ENCODE results near the gene CECR2.
"Not testable (repeated sequence)": the region's sequence is repeated elsewhere in the genome, so short reads cannot be mapped to it uniquely, and the experiment has no call there.

The CECR2 gene

GRCh38 chr22:17493419-17493981 lies 124.2 kb downstream of the CECR2 start:
- in situ Hi-C loops (cut with MboI; ENCODE audit: low sequenced_read_pairs), result no loop called here

DNA sequence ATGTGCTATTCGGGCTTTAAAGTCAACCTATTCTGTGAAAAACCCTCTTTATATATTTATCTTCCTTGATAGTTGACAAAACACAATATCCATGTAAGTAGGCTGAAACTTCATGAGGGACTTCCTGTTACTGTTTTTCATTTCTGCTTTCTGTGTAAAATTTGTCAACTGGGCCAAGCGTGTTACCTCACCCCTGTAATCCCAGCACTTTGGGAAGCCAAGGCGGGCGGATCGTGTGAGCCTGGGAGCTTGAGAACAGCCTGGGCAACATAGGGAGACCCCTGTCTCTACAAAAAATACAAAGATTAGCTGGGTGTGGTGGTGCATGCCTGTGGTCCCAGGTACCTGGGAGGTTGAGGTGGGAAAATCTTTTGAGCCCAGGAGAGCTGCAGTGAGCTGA lies 127.6 kb downstream of the CECR2 start:
- in situ Hi-C loops (cut with MboI; ENCODE audit: low sequenced_read_pairs), result no loop called here

DNA sequence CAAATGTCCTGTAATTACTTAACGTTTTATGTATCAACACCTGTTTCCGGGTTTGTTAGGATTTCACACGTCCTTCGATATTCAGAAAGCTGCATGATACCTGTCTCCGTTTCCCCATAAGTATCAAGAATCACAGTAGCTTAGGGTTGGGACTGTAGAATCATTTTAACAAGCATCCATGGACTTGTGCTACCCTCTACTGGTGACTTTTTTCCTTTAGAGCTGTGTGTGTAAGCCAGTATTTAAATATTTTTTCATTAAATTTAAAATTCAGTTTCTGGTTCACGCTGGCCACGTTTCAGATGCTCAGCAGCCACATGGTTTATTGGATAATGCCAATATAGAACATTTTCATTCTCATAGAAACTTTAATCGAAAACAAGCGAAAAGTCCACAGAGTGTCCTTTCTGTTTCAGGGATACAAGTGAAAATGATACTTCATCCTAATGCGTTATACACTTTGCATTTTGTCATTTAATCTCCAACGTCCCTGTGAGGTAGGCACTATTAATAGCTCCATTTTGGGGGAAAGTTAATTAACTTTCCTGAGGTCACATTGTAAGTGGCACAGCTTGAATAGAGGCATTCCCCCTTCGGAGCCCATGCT lies 132.5 kb downstream of the CECR2 start:
- in situ Hi-C loops (cut with MboI; ENCODE audit: low sequenced_read_pairs), result loop anchor here (5.0 kb wide), 1 partner anchor 424 kb away; no protein-coding TSS in a partner anchor

DNA sequence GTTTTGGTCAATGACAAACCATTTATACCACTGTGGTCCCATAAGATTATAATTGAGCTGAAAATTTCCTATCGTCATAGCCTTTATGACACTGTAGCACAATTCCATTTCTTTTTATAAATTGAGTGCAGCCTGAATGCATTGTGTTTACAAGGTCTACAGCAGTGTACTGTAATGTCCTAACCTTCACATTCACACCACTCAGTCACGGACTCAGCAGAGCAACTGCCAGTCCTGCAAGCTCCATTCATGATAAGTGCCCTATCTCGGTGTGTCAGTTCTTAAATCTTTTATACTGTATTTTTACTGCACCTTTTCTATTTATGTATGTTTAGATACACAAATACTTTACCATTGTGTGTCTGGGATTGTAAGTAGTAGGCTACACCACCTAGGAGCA lies 138.8 kb downstream of the CECR2 start:
- in situ Hi-C loops (cut with MboI; ENCODE audit: low sequenced_read_pairs), result no loop called here

DNA sequence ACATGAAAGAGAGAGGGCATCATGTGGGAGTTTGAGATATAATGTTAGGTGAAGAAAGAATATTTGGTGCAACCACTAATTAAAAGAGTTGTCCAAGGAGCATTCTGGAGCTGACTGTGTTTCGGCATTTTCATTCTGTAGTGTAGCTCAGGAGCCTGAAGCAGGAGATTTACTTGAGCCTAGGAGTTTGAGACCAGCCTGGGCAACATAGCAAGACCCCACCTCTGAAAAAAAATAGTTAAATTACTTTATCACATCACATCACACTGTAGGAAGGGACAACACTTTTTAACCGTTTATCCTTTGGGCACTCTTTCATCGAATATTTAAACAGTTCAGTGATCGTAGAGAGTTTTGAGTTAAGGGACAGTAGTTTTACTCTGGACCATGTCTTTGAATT lies 143.7 kb downstream of the CECR2 start:
- in situ Hi-C loops (cut with MboI; ENCODE audit: low sequenced_read_pairs), result no loop called here

- in situ Hi-C loops (cut with MboI; ENCODE audit: low sequenced_read_pairs), result no loop called here
Observed at GRCh38 chr22:17513612-17514011, 144.4 kb downstream of the CECR2 start.

DNA sequence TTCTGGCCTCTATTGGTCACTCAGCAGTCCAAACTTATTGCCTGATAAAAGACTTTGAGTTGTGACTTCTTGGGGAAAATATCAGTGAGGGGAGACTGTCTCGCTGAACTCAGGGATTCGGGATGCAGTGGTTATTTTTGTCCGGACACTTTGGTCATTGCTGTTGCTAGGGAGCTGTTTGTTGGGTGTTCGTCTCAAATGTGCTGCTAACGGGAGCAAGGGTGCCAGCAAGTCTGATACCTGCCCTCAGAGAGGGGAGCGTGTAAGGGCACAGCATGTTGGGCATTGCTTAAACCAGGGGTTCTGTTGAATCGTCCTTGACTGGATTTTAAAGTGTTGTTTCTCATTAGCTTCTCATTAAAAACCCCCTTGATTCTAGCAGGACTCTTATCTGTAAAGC lies 144.8 kb downstream of the CECR2 start:
- in situ Hi-C loops (cut with MboI; ENCODE audit: low sequenced_read_pairs), result no loop called here

GRCh38 chr22:17518406-17518805 lies 149.1 kb downstream of the CECR2 start:
- in situ Hi-C loops (cut with MboI; ENCODE audit: low sequenced_read_pairs), result no loop called here

GRCh38 chr22:17521971-17522370 lies 152.7 kb downstream of the CECR2 start:
- in situ Hi-C loops (cut with MboI; ENCODE audit: low sequenced_read_pairs), result not testable (repeated sequence)

- in situ Hi-C loops (cut with MboI; ENCODE audit: low sequenced_read_pairs), result no loop called here
Observed at GRCh38 chr22:17523925-17524324, 154.7 kb downstream of the CECR2 start.

GRCh38 chr22:17536269-17536668 lies 167.0 kb downstream of the CECR2 start:
- in situ Hi-C loops (cut with MboI; ENCODE audit: low sequenced_read_pairs), result no loop called here

DNA sequence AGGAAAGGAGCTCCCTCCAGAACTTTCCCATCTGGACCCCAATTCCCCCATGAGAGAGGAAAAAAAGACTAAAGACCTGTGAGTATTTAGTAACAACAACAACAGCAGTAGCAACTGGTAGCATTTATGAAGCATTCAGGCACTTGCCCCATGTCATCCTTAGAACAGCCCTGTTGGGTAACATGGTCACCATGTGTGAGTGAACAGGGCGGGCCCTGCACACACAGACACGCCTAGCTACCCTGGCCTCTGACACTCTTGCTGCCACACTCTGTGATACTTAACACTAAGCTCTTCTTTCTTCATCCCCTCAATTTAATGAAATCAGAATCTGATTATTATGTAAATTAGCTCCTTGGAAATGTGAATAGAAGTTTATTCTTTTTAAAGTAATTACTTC lies 167.9 kb downstream of the CECR2 start:
- in situ Hi-C loops (cut with MboI; ENCODE audit: low sequenced_read_pairs), result no loop called here

DNA sequence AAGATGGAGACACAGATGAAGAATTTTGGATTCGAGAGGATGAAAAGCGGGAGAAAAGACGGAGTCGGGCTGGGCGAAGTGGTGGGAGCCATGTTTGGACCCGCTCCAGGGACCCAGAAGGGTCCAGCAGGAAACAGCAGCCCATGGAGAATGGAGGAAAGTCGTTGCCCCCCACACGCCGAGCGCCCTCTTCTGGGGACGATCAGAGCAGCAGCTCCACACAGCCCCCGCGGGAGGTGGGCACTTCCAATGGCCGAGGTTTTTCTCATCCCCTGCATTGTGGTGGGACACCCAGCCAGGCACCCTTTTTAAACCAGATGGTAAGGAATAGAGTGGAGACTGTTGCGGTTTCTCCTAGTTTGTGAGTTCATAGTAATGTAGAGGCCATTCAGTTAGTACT lies 171.2 kb downstream of the CECR2 start:
- in situ Hi-C loops (cut with MboI; ENCODE audit: low sequenced_read_pairs), result no loop called here

DNA sequence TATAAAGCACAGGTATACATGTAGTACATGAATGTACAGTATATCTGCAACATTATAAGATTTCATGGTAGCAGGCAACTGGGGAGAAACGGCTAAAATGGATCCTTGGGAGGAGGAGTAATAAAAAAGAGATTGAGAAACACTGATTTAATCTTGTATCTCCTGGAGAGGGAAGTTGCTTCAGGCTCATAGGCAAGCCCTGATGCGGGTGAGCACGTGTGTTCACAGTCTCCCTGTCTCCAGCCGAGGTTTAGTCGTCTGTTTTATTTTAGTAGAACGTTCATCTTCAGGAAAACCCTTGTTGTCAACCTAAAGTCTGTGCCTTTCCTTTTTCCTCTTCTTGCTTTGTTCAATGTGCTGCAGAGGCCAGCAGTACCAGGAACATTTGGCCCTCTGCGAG lies 172.2 kb downstream of the CECR2 start:
- in situ Hi-C loops (cut with MboI; ENCODE audit: low sequenced_read_pairs), result no loop called here

DNA sequence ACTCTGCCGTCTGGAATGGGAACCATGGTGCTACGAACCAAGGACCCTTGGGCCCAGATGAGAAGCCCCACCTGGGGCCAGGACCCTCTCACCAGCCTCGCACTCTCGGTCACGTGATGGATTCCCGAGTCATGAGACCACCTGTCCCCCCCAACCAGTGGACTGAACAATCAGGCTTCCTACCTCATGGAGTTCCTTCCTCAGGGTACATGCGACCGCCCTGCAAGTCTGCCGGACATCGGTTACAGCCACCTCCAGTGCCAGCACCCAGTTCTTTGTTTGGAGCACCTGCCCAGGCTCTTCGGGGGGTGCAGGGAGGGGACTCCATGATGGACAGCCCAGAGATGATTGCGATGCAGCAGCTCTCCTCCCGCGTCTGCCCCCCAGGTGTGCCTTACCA lies 173.2 kb downstream of the CECR2 start:
- in situ Hi-C loops (cut with MboI; ENCODE audit: low sequenced_read_pairs), result no loop called here

DNA sequence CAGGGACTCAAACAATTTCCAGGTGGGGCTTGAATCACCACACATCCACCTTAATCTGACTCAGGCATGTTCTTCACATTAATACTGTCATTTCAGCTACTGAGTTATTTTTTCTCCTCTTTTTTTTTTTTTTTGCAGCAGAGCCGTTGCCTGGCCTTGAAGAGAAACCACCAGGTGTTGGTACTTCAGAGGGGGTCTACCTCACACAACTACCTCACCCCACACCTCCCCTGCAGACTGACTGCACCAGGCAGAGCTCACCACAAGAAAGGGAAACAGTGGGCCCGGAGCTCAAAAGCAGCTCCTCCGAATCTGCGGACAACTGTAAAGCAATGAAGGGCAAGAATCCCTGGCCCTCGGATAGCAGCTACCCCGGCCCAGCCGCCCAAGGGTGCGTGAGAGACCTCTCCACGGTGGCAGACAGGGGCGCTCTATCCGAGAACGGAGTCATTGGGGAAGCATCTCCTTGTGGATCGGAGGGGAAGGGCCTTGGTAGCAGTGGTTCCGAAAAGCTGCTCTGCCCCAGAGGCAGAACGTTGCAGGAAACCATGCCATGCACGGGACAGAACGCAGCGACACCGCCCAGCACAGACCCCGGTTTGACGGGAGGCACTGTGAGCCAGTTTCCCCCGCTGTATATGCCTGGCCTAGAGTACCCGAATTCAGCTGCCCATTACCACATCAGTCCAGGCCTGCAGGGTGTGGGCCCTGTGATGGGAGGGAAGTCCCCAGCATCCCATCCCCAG lies 178.9 kb downstream of the CECR2 start:
- in situ Hi-C loops (cut with MboI; ENCODE audit: low sequenced_read_pairs), result no loop called here

- in situ Hi-C loops (cut with MboI; ENCODE audit: low sequenced_read_pairs), result no loop called here
Observed at GRCh38 chr22:17548756-17549035, 179.4 kb downstream of the CECR2 start.

- in situ Hi-C loops (cut with MboI; ENCODE audit: low sequenced_read_pairs), result no loop called here
Observed at GRCh38 chr22:17549183-17549582, 179.9 kb downstream of the CECR2 start.

GRCh38 chr22:17549655-17550054 lies 180.4 kb downstream of the CECR2 start:
- in situ Hi-C loops (cut with MboI; ENCODE audit: low sequenced_read_pairs), result loop anchor here (25.0 kb wide), 1 partner anchor 513 kb away; no protein-coding TSS in a partner anchor

DNA sequence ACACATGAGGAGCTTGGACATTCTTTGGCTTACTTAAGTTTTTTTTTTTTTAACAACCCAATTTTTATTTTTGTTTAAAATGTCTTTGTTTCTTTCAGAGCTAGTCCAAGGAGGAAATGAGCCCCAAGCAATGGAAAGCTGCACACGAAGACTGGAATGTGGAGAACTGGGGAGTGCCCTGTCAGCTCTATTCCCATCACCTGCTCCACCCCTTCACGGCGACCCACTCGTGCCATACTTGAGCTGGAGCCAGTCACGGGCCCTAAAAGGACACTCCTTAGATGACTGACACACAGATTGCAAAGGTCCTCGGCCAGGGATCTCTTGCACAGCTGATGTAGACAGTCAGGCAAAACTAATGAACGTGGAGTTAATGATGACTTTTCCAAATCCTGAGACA lies 183.5 kb downstream of the CECR2 start:
- in situ Hi-C loops (cut with MboI; ENCODE audit: low sequenced_read_pairs), result loop anchor here (25.0 kb wide), 1 partner anchor 510 kb away; no protein-coding TSS in a partner anchor

DNA sequence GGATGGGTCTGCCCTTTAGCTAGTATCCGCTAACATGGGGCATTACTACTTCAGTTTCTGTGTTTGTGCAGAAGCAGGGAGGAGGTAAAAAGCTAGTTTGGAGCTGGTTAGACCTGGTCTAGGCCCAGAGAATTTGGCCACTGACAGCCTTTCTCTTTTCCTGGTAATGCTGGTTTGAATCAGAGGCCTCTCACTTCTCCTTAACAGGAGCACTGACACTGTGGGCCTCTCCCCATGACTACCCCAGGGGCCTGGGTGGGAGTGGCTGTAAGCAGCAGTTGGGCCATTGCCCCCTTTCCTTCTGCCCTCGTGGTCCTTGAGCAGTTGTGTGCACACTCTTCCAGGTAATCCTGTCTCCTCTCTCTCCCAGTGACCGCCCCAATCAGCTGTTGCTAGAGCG lies 185.6 kb downstream of the CECR2 start:
- in situ Hi-C loops (cut with MboI; ENCODE audit: low sequenced_read_pairs), result loop anchor here (25.0 kb wide), 1 partner anchor 507 kb away; no protein-coding TSS in a partner anchor

DNA sequence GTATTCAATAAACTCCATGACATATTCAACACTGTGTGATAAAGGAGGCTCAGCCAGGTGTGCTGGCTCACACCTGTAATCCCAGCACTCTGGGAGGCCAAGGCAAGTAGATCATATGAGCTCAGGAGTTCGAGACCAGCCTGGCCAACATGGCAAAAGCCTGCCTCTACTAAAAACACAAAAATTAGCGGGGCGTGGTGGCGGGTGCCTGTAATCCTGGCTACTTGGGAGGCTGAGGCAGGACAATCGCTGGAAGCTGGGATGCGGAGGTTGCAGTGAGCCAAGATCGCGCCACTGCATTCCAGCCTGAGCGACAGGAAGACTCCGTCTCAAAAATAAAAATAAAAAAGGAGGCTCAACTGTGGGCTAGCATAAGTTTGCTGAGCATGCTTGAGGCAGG lies 189.9 kb downstream of the CECR2 start:
- in situ Hi-C loops (cut with MboI; ENCODE audit: low sequenced_read_pairs), result loop anchor here (25.0 kb wide), 1 partner anchor 503 kb away; no protein-coding TSS in a partner anchor

All from HL-60/S4 (cell line).